ENCODE results near the gene GPR179. TPM values are rescaled to one million over a fixed set of nuclear protein-coding genes. Genes with fewer than 3 reads are reported as not detected.

Gene GPR179
- polyA plus RNA-seq, 1 donor (not counting 4 experiments of a cell fraction or from before 2014, with no cell fraction given): 0.01 TPM

DNA sequence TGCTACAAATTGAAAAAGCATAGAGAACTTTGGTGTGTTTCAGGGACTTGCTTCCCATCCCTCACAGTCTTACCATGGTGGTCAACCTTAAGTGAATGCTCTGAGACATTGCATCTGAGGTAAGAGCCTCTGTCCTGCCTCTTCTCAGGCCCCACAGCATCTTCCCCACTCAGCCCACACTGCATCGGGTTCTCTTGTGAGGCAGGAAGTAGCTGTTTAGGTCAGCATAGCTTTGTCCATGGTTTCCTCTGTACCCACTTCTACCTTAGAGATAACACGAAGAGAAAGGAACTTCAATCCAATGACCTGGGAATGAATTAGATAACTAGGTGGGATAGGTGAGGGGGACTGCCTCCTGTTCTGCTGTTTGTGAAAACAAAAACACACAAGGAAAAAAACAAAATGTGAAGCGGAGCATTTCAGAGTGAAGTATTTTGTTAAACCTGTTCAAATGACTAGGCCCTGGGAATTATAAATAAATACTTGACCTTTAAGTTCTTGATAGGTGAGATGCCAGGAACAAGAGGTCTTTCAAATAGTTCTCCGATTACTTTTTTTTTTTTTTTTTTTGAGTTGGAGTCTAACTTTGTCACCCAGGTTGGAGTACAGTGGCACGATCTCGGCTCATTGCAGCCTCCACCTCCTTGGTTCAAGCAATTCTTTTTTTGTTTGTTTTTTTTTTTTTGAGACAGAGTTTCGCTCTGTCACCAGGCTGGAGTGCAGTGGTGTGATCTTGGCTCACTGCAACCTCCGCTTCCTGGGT, 25.5 kb upstream of the GPR179 start:
- FAIRE-seq (no peak), DNase-seq (ENCODE audit: low read depth, low spot score) (no peak)
- Histone ChIP-seq H3K79me2 (ENCODE audit: control insufficient read depth, insufficient read depth, low read length) (no peaks in the 10 kb centered on the region), H4K20me1 (ENCODE audit: control insufficient read depth, extremely low read depth, insufficient read depth, low read length) (no peaks in the 10 kb centered on the region), H3K9ac (ENCODE audit: control insufficient read depth, extremely low read depth, insufficient read depth, low read length) (no peak overlapping the region), H2AFZ (ENCODE audit: control insufficient read depth, low read length) (no peak overlapping the region), H3K4me1 (ENCODE audit: control insufficient read depth, extremely low read depth, insufficient read depth, low read length) (no peaks in the 10 kb centered on the region), H3K27ac (ENCODE audit: control insufficient read depth, insufficient read depth, low read length) (no peak overlapping the region), H3K9me1 (ENCODE audit: control insufficient read depth, extremely low read depth, insufficient read depth, low read length) (peaks cover 2% of the 10 kb centered on the region), H3K9me3 (ENCODE audit: control insufficient read depth, low read depth, low read length) (no peaks in the 10 kb centered on the region), H3K4me2 (ENCODE audit: control insufficient read depth, extremely low read depth, insufficient read depth, low read depth, low read length) (no peak overlapping the region), H3K4me3 (ENCODE audit: control insufficient read depth in 2 of 3, extremely low read depth in 1 of 3, insufficient read depth in 2 of 3, low read depth in 1 of 3, low read length in 3 of 3) (no peak overlapping the region), H3K27me3 (ENCODE audit: control insufficient read depth, extremely low read depth, insufficient read depth, low read length) (no peaks in the 10 kb centered on the region), H3K36me3 (ENCODE audit: control insufficient read depth in 2 of 2, extremely low read depth in 1 of 2, insufficient read depth in 2 of 2, low read length in 2 of 2) (peaks cover 3 to 9% of the 10 kb centered on the region in 2 experiments)
- TF ChIP-seq, protein P1, sequence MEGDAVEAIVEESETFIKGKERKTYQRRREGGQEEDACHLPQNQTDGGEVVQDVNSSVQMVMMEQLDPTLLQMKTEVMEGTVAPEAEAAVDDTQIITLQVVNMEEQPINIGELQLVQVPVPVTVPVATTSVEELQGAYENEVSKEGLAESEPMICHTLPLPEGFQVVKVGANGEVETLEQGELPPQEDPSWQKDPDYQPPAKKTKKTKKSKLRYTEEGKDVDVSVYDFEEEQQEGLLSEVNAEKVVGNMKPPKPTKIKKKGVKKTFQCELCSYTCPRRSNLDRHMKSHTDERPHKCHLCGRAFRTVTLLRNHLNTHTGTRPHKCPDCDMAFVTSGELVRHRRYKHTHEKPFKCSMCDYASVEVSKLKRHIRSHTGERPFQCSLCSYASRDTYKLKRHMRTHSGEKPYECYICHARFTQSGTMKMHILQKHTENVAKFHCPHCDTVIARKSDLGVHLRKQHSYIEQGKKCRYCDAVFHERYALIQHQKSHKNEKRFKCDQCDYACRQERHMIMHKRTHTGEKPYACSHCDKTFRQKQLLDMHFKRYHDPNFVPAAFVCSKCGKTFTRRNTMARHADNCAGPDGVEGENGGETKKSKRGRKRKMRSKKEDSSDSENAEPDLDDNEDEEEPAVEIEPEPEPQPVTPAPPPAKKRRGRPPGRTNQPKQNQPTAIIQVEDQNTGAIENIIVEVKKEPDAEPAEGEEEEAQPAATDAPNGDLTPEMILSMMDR (optimal IDR thresholded peaks at IDR 0.05 in 1 of 3, IDR thresholded peaks at IDR 0.05 in 1 of 3, conservative IDR thresholded peaks at IDR 0.05 in 1 of 3; ENCODE audit: extremely low read depth in 1 of 3, insufficient read depth in 2 of 3, low read length in 3 of 3): no peak
- TF ChIP-seq EZH2 (IDR thresholded peaks at IDR 0.05; ENCODE audit: low read length): no peak
- dilution Hi-C loops (cut with MboI; ENCODE audit: extremely low pct_ligation_motif_present, low sequenced_read_pairs): no loop called here

DNA sequence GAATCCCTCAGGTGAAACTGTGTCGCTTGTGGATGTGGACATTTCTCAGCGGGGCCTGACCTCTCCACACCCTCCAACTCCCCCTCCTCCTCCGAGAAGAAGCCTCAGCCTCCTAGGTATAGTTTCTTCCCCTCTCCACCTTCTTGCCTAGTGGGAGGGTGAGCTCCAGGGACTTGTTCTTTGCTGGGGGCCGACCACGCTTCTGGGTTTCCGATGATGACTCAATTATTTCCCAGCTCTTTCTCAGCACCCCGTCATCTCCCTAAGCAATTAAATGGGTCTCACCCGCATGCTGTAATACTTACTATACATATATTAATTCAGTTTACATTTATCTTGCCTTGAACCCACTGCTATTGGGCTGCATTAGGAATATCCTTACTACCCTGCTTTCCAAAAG, 21.0 kb upstream of the GPR179 start:
- Histone ChIP-seq H2AFZ (ENCODE audit: control insufficient read depth, low read length) (no peak overlapping the region), H3K79me2 (ENCODE audit: control insufficient read depth, insufficient read depth, low read length) (peaks cover 2% of the 10 kb centered on the region), H3K9ac (ENCODE audit: control insufficient read depth, extremely low read depth, insufficient read depth, low read length) (no peak overlapping the region), H3K4me3 (ENCODE audit: control insufficient read depth in 2 of 3, extremely low read depth in 1 of 3, insufficient read depth in 2 of 3, low read depth in 1 of 3, low read length in 3 of 3) (no peak overlapping the region), H3K36me3 (ENCODE audit: control insufficient read depth in 2 of 2, extremely low read depth in 1 of 2, insufficient read depth in 2 of 2, low read length in 2 of 2) (peaks cover 0 to 6% of the 10 kb centered on the region in 2 experiments), H3K9me1 (ENCODE audit: control insufficient read depth, extremely low read depth, insufficient read depth, low read length) (peaks cover 2% of the 10 kb centered on the region), H3K4me2 (ENCODE audit: control insufficient read depth, extremely low read depth, insufficient read depth, low read depth, low read length) (no peak overlapping the region), H3K9me3 (ENCODE audit: control insufficient read depth, low read depth, low read length) (no peaks in the 10 kb centered on the region), H3K4me1 (ENCODE audit: control insufficient read depth, extremely low read depth, insufficient read depth, low read length) (peaks cover 12% of the 10 kb centered on the region), H3K27me3 (ENCODE audit: control insufficient read depth, extremely low read depth, insufficient read depth, low read length) (no peaks in the 10 kb centered on the region), H4K20me1 (ENCODE audit: control insufficient read depth, extremely low read depth, insufficient read depth, low read length) (peaks cover 3% of the 10 kb centered on the region), H3K27ac (ENCODE audit: control insufficient read depth, insufficient read depth, low read length) (no peak overlapping the region)
- TF ChIP-seq, protein P1 (optimal IDR thresholded peaks at IDR 0.05 in 1 of 3, IDR thresholded peaks at IDR 0.05 in 1 of 3, conservative IDR thresholded peaks at IDR 0.05 in 1 of 3; ENCODE audit: extremely low read depth in 1 of 3, insufficient read depth in 2 of 3, low read length in 3 of 3): no peak
- no peak for TF ChIP-seq EZH2 (IDR thresholded peaks at IDR 0.05; ENCODE audit: low read length)
- no peak for DNase-seq (ENCODE audit: low read depth, low spot score)
- dilution Hi-C loops (cut with MboI; ENCODE audit: extremely low pct_ligation_motif_present, low sequenced_read_pairs): no loop called here
- no peak for FAIRE-seq
